ENCODE results near the gene RYR2. TPM values are rescaled to one million over a fixed set of nuclear protein-coding genes. Genes with fewer than 3 reads are reported as not detected.
"Not testable (repeated sequence)": the region's sequence is repeated elsewhere in the genome, so short reads cannot be mapped to it uniquely, and the experiment has no call there.

The RYR2 gene
- total and polyA plus RNA-seq, 2 experiments from 2014 or later = 0.50 to 0.95 TPM

DNA sequence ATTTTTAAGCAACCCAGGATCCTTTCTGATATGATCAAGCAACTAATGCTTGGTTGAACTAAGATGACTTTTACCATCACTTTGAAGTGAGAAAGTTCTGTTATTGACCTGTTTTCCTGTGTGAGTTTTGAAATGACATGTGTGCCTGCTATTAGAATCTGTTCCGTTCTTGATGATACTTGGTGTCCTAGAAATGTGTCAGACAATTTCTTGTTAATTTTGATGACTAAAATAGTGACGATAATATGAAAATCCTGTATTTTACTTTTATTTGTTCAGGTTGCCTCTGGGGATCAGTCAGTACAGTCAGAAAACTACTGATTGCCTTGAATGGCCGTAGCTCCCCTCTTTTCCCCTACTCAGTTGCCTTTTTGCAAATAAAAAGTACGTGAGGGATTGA is 228.0 kb downstream of the RYR2 start:
- H3K79me2 ChIP-seq = no peaks in the 10 kb centered on the region
- H2AFZ ChIP-seq = no peak overlapping the region
- TF ChIP-seq EZH2 (IDR thresholded peaks at IDR 0.05; ENCODE audit: borderline replicate concordance) (no peak), EZH2phosphoT487 (IDR thresholded peaks at IDR 0.05; ENCODE audit: low read depth, severe bottlenecking, unreplicated experiment) (no peak)
- TF ChIP-seq, protein P1, sequence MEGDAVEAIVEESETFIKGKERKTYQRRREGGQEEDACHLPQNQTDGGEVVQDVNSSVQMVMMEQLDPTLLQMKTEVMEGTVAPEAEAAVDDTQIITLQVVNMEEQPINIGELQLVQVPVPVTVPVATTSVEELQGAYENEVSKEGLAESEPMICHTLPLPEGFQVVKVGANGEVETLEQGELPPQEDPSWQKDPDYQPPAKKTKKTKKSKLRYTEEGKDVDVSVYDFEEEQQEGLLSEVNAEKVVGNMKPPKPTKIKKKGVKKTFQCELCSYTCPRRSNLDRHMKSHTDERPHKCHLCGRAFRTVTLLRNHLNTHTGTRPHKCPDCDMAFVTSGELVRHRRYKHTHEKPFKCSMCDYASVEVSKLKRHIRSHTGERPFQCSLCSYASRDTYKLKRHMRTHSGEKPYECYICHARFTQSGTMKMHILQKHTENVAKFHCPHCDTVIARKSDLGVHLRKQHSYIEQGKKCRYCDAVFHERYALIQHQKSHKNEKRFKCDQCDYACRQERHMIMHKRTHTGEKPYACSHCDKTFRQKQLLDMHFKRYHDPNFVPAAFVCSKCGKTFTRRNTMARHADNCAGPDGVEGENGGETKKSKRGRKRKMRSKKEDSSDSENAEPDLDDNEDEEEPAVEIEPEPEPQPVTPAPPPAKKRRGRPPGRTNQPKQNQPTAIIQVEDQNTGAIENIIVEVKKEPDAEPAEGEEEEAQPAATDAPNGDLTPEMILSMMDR (IDR thresholded peaks at IDR 0.05; ENCODE audit: poor library complexity) = no peak
- no peaks in the 10 kb centered on the region for H3K9me3 ChIP-seq (ENCODE audit: low read depth)
- H3K27me3 ChIP-seq = no peaks in the 10 kb centered on the region
- no peak for DNase-seq (ENCODE audit: low spot score)
- H3K27ac ChIP-seq = no peak overlapping the region
- no peaks in the 10 kb centered on the region for H3K4me1 ChIP-seq (ENCODE audit: insufficient read depth)
- H3K4me2 ChIP-seq = no peak overlapping the region
- no peaks in the 10 kb centered on the region for H3K9me2 ChIP-seq (replicated peaks; ENCODE audit: insufficient read depth)
- no peaks in the 10 kb centered on the region for H3K36me3 ChIP-seq (replicated peaks; ENCODE audit: insufficient read depth, low read depth)
- no peaks in the 10 kb centered on the region for H4K20me1 ChIP-seq (ENCODE audit: insufficient read depth, poor library complexity, severe bottlenecking)
- no peak overlapping the region for H3K4me3 ChIP-seq
- 91% methylated on average over 4 of the region's 4 CpGs for WGBS (ENCODE audit: low lambda C conversion rate, missing lambda C conversion rate)

DNA sequence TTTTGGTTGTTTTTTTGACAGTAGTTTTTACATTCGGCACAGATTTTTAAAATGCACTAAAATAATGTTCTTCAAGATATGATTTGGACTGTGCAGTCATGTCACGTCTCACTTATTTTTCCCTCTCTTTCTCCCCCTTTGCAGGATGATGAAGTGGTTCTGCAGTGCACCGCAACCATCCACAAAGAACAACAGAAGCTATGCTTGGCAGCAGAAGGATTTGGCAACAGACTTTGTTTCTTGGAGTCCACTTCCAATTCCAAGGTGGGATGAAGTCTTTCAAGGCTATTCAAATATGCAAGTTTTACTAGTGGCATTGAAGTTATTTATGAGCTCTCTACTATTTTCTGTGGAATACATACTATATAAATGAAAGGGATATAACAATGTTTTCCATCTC is 228.4 kb downstream of the RYR2 start:
- no peaks in the 10 kb centered on the region for H3K27me3 ChIP-seq
- no peaks in the 10 kb centered on the region for H3K36me3 ChIP-seq (replicated peaks; ENCODE audit: insufficient read depth, low read depth)
- H2AFZ ChIP-seq = no peak overlapping the region
- TF ChIP-seq EZH2 (IDR thresholded peaks at IDR 0.05; ENCODE audit: borderline replicate concordance) = no peak
- TF ChIP-seq EZH2phosphoT487 (IDR thresholded peaks at IDR 0.05; ENCODE audit: low read depth, severe bottlenecking, unreplicated experiment) = no peak
- TF ChIP-seq, protein P1 (IDR thresholded peaks at IDR 0.05; ENCODE audit: poor library complexity) = no peak
- no peaks in the 10 kb centered on the region for H3K9me3 ChIP-seq (ENCODE audit: low read depth)
- no peak overlapping the region for H3K4me3 ChIP-seq
- DNase-seq (ENCODE audit: low spot score) = no peak
- WGBS (ENCODE audit: low lambda C conversion rate, missing lambda C conversion rate) = 88% methylated on average over 3 of the region's 3 CpGs
- H3K9me2 ChIP-seq (replicated peaks; ENCODE audit: insufficient read depth) = no peaks in the 10 kb centered on the region
- no peaks in the 10 kb centered on the region for H4K20me1 ChIP-seq (ENCODE audit: insufficient read depth, poor library complexity, severe bottlenecking)
- H3K4me2 ChIP-seq = no peak overlapping the region
- no peak overlapping the region for H3K27ac ChIP-seq
- no peaks in the 10 kb centered on the region for H3K79me2 ChIP-seq
- no peaks in the 10 kb centered on the region for H3K4me1 ChIP-seq (ENCODE audit: insufficient read depth)

DNA sequence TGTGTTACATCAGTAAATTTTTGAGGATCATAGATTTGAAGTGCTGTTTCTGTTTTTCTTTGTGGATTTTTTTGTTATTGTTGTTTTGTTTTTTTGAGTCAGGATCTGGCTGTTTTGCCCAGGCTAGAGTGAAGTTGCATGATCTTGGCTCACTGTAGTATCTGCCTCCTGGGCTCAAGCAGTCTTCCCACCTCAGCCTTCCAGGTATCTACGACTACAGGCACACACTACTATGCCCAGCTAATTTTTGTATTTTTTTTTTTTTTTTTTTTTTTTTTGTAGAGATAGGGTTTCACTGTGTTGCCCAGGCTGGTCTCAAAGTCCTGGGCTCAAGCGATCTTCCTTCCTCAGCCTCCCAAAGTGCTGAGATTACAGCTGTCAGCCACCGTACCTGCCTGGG is 236.0 kb downstream of the RYR2 start:
- not testable (repeated sequence) for H3K79me2 ChIP-seq; H3K4me2 ChIP-seq; H3K4me1 ChIP-seq (ENCODE audit: insufficient read depth); H3K4me3 ChIP-seq; H3K36me3 ChIP-seq (replicated peaks; ENCODE audit: insufficient read depth, low read depth); H3K27me3 ChIP-seq; H3K9me2 ChIP-seq (replicated peaks; ENCODE audit: insufficient read depth); H4K20me1 ChIP-seq (ENCODE audit: insufficient read depth, poor library complexity, severe bottlenecking); H2AFZ ChIP-seq; H3K27ac ChIP-seq; DNase-seq (ENCODE audit: low spot score); H3K9me3 ChIP-seq (ENCODE audit: low read depth)
- WGBS (ENCODE audit: low lambda C conversion rate, missing lambda C conversion rate) = 86% methylated on average over 3 of the region's 3 CpGs

DNA sequence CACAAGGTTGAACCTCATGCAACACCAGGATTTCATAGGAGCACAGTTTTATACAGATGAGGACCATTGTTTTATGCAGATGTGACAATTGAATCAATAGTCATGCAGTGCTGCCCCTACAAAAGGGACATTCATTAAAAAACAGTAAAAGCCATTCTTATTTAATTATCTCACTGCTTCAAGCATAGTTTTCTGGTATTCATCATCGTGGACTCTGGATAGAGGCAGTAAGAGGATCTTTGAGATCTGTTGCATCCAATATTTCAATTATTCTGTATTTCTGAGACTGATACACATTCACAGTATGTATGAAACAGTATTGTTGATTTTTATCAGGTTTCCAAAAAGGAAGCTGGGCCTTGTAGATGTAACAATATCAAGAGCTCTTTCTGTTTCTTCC is 237.6 kb downstream of the RYR2 start:
- Histone ChIP-seq H3K27me3 (no peaks in the 10 kb centered on the region), H3K4me3 (no peak overlapping the region), H3K4me1 (ENCODE audit: insufficient read depth) (no peaks in the 10 kb centered on the region), H3K9me3 (ENCODE audit: low read depth) (no peaks in the 10 kb centered on the region), H2AFZ (no peak overlapping the region), H4K20me1 (ENCODE audit: insufficient read depth, poor library complexity, severe bottlenecking) (no peaks in the 10 kb centered on the region), H3K9me2 (replicated peaks; ENCODE audit: insufficient read depth) (no peaks in the 10 kb centered on the region), H3K36me3 (replicated peaks; ENCODE audit: insufficient read depth, low read depth) (no peaks in the 10 kb centered on the region), H3K4me2 (no peak overlapping the region), H3K27ac (no peak overlapping the region), H3K79me2 (no peaks in the 10 kb centered on the region)
- WGBS (ENCODE audit: low lambda C conversion rate, missing lambda C conversion rate) = 48% methylated on average over 1 of the region's 1 CpG
- DNase-seq (ENCODE audit: low spot score) = no peak
- TF ChIP-seq EZH2phosphoT487 (IDR thresholded peaks at IDR 0.05; ENCODE audit: low read depth, severe bottlenecking, unreplicated experiment) (no peak), EZH2 (IDR thresholded peaks at IDR 0.05; ENCODE audit: borderline replicate concordance) (no peak)
- TF ChIP-seq, protein P1 (IDR thresholded peaks at IDR 0.05; ENCODE audit: poor library complexity) = no peak

Measured in hepatocyte (in vitro differentiated cells).